GM18951 (cell line): ENCODE results near the gene GALNT18.

ENCODE experiments used
- POLR2A ChIP-seq: IDR thresholded peaks from 4 replicates; pipeline ENCODE4 v1.6.1; 2011; ENCODE audit warnings: mild to moderate bottlenecking; ENCODE audit not compliant: insufficient read length, insufficient read depth; ENCODE audit errors: extremely low read depth
- in situ Hi-C: fragments of 300-500 bp; cut with MboI; formaldehyde crosslinking; loops from one replicate; pipeline ENCODE4 v1.12.0; 2022; ENCODE audit warnings: low sequenced_read_pairs, mixed read lengths, inconsistent platforms; ENCODE audit not compliant: unreplicated experiment

Gene GALNT18

DNA sequence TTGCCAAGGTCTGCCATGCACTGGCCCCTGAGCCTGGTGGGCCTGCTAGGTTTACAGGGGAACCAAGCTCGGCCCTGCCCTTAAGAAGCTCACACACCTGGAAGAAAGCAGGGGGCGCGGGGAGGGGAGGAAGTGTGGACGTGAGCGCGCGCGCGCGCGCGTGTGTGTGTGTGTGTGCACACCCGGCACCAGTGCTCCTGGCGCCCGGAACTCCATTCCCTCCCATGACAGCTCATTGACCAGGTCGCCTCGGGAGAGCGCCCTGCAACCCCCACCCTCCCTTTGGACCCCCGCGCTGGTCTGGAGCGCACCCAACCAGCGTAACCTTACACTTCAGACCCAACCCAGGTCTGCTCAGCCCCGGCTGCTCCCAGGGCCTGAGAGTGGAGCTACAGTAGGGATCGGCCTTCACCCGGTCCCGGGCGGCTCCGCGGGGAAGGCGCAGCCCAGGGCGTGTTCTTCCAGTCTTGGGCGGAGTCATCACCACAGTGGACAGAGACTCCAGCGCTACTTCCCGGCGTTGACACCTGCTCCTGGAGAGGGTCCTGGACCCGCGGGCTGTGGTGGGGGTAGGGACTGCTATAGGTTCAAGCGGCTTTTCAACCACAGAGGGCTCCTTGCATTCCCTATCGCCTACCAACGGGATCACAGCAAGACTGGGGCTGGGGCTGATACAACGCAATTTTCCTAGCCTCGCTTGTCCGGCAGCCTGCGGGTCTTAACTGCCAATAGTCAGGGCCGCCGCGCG is 1.5 kb downstream of the GALNT18 start:
- TF ChIP-seq POLR2A = no peak
- in situ Hi-C loops = no loop called here

DNA sequence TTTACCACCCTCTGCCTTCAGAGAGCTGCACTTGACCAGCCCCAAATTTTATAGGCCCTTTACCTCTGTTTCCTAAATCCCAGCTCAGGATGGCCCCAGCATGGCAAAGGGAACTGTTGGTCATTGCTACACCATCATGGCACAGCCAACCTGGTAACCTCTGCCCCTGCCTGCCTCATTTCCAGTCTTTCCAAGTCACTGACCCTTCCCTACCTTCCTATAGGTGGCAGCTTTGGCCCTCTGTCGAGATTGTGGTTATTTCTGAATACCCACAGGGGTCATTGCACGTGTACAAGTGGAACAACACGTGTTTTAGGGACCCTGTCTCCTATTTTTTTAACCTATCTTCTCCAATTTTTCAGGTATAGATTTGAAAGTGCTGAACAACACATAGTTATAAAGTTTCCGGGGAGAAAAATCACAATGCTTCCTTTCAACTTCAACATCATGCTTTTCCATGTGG is 2.8 kb downstream of the GALNT18 start:
- in situ Hi-C loops = no loop called here
- no peak for TF ChIP-seq POLR2A

GRCh38 chr11:11615086-11615485 is 6.7 kb downstream of the GALNT18 start:
- in situ Hi-C loops = no loop called here
- TF ChIP-seq POLR2A = no peak

- TF ChIP-seq POLR2A = no peak
- in situ Hi-C loops = no loop called here
Measured at GRCh38 chr11:11612439-11612838, 9.4 kb downstream of the GALNT18 start.

DNA sequence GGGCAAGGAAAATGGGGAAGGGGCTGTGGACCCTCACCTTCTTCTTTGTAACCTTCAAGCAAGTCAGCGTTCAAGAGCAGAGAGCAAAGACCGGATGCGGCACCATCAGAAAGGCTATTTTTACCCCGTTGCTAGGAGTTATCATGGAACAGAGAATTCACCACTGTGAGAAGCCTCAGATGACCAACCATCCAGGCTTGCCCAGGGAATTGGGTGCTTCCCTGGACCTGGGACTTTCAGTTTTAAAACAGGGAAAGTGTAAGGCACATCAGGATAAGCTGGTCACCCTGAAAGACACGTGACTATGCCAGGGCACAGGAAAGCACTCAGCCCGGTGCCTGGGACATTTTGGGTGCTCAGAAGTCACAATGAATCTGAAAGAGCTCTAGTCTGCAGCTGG is 10.4 kb downstream of the GALNT18 start:
- in situ Hi-C loops = no loop called here
- no peak for TF ChIP-seq POLR2A

GRCh38 chr11:11608783-11609232 is 13.0 kb downstream of the GALNT18 start:
- TF ChIP-seq POLR2A = no peak
- in situ Hi-C loops = no loop called here

DNA sequence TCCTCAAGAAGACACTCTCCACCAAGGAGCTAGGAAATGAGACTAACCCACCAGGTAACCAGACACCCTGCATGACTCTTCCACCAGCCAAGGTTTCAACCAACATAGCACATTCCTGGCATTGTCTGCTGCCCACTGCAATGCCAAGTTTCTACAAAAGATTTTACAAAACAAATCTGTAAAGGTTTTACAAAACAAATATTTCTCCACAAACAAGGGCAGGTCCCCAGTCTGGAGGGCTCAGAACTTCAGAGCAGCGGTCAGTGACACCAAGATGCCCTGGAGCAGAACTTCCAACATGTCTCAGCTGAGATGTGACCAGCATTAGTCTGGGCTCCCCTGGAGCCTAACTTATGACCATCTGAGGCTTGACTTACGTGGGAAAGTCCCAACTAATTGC is 14.0 kb downstream of the GALNT18 start:
- no peak for TF ChIP-seq POLR2A
- in situ Hi-C loops = no loop called here

DNA sequence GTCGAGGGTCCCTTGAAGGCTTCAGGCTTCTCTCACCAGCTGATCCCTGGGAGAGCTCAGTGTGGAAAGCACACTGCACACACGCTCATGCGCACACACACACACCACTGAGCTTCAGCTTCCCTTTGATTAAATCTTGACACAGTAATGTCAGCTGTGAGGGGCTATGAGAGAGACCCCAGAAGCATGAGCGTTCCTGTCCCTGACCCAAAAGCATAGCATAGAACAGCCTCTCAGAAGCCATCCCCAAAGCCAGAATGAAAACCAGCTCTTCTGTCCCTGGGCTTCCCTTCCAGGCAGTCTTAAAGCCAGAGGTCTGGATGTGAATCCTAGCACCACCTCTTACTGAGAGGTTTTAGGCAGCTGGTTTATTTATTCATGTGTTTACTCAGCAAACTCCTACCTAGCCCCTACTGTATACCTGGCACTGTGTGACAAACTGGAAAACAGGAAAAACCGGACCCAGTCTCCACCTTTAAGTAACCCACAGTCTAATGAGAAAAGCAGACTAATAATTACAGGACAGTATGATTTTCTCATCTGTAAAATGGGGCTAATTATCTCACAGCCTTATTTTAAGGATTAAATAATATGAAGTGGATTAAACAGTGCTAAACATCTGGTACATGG is 15.9 kb downstream of the GALNT18 start:
- no peak for TF ChIP-seq POLR2A
- in situ Hi-C loops = no loop called here

DNA sequence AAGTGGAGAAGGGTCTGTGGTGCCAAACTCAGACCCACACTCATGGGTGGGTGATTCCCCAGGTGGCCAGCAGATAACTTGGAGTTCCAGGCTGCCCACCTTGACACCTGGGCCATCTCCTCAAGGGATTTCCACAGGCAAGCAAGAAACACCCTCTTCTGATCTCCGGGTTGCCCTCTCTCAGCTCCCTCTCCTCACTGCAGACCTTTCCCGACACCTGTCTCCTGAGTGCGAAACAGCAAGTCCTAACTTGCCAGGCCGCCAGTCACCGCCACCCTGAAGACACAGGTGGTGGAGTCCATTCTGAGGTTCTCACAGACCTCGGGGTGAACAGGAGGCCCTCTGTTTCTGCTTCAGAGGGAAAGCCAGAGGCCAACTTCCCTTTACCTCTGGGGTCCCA is 16.6 kb downstream of the GALNT18 start:
- no peak for TF ChIP-seq POLR2A
- in situ Hi-C loops = no loop called here

DNA sequence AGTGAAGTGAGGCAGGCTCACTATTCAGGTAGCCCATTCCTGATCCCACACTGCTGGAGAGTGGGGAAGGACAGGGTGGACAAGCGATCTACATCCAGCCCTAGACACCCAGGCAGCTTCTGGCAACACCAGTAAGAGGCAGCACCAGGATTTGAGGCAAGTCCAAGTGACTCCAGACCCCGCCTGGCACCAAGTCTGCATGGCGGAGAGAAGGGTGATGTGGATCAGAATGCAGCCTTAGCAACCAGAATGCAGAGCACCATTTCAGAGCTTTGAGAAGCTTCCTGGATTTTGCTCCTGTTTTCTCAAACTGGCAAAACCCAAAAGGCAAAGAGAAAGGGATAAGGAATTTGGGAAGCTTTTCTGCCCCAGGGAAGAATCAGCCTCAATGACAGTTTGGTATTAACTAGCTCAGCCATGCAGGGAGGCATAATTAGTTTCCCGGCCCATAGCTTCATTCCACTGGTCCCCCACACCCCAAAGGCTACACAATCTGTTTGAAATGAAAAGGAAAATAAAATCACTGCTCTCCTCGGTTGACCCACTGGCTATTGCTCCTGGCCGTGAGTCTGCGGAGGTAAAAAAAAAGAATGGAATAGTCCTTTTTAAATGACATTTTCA is 17.3 kb downstream of the GALNT18 start:
- in situ Hi-C loops = no loop called here
- TF ChIP-seq POLR2A = no peak

- in situ Hi-C loops = no loop called here
- TF ChIP-seq POLR2A = no peak
Measured at GRCh38 chr11:11602011-11602410, 19.8 kb downstream of the GALNT18 start.

DNA sequence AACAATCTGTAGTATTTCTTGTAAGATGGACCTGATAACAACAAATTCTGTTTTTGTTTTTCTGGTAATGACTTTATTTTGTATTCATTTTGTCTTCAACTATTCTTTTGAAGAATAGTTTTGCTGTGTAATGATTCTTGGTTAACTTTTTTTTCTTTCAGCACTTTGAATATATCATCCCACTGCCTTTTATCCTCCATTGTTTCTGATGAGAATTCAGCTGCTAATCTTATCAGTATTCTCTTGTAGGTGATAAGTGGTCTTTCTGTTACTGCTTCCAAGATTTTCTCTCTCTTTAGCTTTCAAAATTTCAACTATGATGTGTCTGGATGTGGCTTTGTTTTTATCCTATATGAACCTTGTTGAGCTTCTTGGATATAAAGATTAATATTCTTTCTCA is 21.5 kb downstream of the GALNT18 start:
- in situ Hi-C loops = no loop called here
- no peak for TF ChIP-seq POLR2A

DNA sequence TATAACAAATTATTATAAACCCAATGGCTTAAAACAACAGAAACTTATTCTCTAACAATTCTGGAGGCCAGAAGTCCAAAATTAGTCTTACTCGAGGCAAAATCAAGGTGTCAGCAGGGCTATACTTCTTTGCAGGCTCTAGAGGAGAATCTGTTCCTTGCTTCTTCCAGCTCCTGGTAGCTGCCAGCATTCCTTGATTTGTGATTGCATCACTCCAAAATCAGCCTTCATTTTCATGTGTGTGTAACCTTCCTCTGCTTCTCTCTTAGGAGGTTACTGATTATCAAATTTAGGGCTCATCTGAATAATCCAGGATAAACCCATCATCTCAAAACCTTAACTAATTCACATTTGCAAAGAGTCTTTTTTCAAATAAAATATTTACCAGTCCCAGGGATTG is 23.6 kb downstream of the GALNT18 start:
- in situ Hi-C loops = no loop called here
- TF ChIP-seq POLR2A = no peak

- TF ChIP-seq POLR2A = no peak
- in situ Hi-C loops = no loop called here
Measured at GRCh38 chr11:11594162-11594561, 27.6 kb downstream of the GALNT18 start.
